ENCODE measurements around the gene FSCB.
"Not testable (repeated sequence)": the region's sequence is repeated elsewhere in the genome, so short reads cannot be mapped to it uniquely, and the experiment has no call there.

FSCB gene, protein sequence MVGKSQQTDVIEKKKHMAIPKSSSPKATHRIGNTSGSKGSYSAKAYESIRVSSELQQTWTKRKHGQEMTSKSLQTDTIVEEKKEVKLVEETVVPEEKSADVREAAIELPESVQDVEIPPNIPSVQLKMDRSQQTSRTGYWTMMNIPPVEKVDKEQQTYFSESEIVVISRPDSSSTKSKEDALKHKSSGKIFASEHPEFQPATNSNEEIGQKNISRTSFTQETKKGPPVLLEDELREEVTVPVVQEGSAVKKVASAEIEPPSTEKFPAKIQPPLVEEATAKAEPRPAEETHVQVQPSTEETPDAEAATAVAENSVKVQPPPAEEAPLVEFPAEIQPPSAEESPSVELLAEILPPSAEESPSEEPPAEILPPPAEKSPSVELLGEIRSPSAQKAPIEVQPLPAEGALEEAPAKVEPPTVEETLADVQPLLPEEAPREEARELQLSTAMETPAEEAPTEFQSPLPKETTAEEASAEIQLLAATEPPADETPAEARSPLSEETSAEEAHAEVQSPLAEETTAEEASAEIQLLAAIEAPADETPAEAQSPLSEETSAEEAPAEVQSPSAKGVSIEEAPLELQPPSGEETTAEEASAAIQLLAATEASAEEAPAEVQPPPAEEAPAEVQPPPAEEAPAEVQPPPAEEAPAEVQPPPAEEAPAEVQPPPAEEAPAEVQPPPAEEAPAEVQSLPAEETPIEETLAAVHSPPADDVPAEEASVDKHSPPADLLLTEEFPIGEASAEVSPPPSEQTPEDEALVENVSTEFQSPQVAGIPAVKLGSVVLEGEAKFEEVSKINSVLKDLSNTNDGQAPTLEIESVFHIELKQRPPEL

GRCh38 chr14:44507183-44507582 lies at the start of gene FSCB:
Gene FSCB (minus strand): TSS chr14:44507283. CDS start chr14:44506987, 296 bp downstream.
- no peak within 1 kb of the TSS for H3K27ac ChIP-seq
- TF ChIP-seq CTCF (conservative IDR thresholded peaks at IDR 0.05) (no peak), ZFX (IDR thresholded peaks at IDR 0.05) (no peak)

- TF ChIP-seq CTCF (conservative IDR thresholded peaks at IDR 0.05) (no peak), ZFX (IDR thresholded peaks at IDR 0.05) (no peak)
Observed at GRCh38 chr14:44531658-44532057, 24.6 kb upstream of the FSCB start.

DNA sequence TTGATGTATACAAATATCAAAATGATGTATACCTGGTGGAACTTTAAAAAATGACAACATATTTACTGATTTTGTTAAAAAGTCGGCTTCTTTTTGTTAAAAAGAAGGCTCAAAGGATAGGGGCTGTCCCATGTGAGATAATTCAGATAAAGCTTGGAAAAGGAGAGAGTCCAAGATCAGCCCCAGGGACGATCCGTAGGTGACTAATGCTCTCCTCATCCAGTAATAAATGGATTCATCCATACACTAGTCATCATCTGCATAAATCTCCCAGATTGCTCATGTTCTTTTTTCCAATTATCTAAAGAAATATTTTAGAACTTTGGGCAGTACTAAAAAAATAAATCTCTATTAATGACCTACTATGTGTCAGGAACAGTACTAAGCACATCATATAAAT lies 23.4 kb upstream of the FSCB start:
- no peak for TF ChIP-seq CTCF (conservative IDR thresholded peaks at IDR 0.05)
- TF ChIP-seq ZFX (IDR thresholded peaks at IDR 0.05), result no peak
- no peak overlapping the region for H3K27ac ChIP-seq

More at GRCh38 chr14:44531658-44532057, 24.6 kb upstream of the FSCB start:
- H3K27ac ChIP-seq, result no peak overlapping the region

DNA sequence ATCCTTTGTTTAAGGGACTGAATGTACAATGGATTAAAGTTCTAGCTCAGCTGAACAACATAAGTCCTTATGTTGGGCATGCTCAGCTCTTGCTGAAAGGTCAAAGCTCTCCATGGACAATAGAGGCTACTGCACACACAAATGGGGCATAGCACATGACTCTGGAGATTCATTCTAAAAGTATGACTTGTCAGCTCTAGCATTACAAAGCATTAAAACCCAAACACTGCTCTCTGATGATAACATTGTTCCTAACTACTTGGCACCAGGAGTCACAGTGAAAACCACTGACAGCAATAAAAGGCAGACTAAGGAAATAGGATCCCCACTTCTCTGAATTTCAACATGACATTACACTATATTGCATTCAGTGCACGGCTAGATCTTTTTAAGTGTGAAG lies 21.9 kb upstream of the FSCB start:
- no peak overlapping the region for H3K27ac ChIP-seq
- TF ChIP-seq CTCF (conservative IDR thresholded peaks at IDR 0.05), result no peak
- no peak for TF ChIP-seq ZFX (IDR thresholded peaks at IDR 0.05)

- no peak for TF ChIP-seq ZFX (IDR thresholded peaks at IDR 0.05)
- no peak for TF ChIP-seq CTCF (conservative IDR thresholded peaks at IDR 0.05)
- H3K27ac ChIP-seq, result no peak overlapping the region
Observed at GRCh38 chr14:44528180-44528579, 21.1 kb upstream of the FSCB start.

- H3K27ac ChIP-seq, result no peak overlapping the region
- TF ChIP-seq CTCF (conservative IDR thresholded peaks at IDR 0.05), result no peak
- TF ChIP-seq ZFX (IDR thresholded peaks at IDR 0.05), result no peak
Observed at GRCh38 chr14:44525237-44525636, 18.2 kb upstream of the FSCB start.

- H3K27ac ChIP-seq, result not testable (repeated sequence)
Observed at GRCh38 chr14:44515668-44516067, 8.6 kb upstream of the FSCB start.

All from C4-2B (cell line).